Superior temporal gyrus (tissue), 1 donor: ENCODE results near the gene CT83.

ENCODE experiments used
- DNase-seq: peaks from one replicate; pipeline ENCODE4 v3.0.0-alpha.2; 2016; ENCODE audit errors: extremely low spot score

The CT83 gene

GRCh38 chrX:116462822-116463221 lies at the start of gene CT83:
Gene CT83, minus strand, starts transcription at chrX:116462976. Its CDS starts 120 bp downstream, at chrX:116462856.
- no peak for DNase-seq

DNA sequence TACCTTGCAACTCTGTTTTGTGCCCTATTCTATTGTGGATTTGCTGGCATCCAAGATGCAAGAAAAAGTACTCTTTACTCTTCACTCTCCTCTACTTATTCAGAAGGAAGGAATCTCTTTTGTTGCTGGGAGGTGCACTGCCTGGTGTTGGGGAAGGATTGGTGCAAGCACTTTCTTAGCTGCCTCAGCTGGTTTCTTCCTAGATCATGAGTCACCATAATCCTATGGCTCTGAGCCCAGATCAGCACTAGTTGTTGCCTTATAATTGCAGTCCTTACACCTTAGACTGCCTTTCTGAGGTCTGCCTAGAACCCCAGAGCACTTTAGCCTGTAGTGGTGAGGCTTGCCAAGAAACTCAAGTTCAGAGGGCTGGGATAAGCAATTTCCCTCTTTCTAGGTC lies 37.0 kb upstream of the CT83 start:
- no peak for DNase-seq

DNA sequence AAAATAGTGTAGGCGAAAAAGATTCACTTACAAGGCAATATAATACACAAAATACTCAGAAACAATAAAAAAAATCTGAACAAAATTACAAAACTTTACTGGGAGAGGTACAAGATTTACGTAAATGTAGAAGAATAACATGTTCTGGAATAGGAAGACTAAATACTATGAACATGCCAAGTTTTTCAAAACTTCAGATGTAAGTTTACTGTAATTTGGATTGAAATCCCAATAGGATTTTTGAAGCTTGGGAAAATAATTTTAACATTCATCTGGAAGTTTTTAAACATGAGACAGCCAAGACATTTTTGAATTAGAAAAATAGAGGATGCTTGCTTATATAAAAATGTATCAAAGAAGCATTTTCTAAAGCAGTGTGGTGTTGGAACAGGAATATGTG lies 30.5 kb upstream of the CT83 start:
- DNase-seq = no peak

- peak; percentile 19 for DNase-seq
Observed at GRCh38 chrX:116490104-116490503, 27.3 kb upstream of the CT83 start.

- DNase-seq = no peak
Observed at GRCh38 chrX:116480059-116480458, 17.3 kb upstream of the CT83 start.

- no peak for DNase-seq
Observed at GRCh38 chrX:116449156-116449555, 13.6 kb downstream of the CT83 start.

DNA sequence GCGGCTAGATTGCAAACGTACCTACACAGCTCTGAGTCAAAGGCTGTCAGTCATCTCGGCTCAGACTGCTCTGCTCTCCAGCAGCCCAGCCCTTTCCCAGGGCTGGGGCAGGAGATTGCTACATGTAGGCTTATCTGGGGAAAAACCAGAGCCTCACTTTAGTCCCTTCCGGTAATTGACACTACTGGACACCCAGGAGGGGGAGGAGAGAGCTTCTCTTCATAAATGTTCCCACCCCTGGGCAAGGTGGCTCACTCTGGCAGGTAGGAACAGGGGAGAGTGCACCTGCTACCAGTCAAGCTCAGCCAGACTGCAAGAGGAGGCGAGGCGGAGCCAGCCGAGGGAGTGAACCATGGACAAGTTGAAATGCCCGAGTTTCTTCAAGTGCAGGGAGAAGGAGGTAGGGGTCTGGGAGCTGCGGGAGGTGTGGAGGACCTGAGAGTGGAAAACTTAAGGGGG lies 26.4 kb downstream of the CT83 start, which contains the start of gene SLC6A14:
TSS of gene SLC6A14 (plus strand) at position 249 of the 459 bp plus-strand sequence. CDS start at position 353, 104 bp downstream.
- DNase-seq = no peak

DNA sequence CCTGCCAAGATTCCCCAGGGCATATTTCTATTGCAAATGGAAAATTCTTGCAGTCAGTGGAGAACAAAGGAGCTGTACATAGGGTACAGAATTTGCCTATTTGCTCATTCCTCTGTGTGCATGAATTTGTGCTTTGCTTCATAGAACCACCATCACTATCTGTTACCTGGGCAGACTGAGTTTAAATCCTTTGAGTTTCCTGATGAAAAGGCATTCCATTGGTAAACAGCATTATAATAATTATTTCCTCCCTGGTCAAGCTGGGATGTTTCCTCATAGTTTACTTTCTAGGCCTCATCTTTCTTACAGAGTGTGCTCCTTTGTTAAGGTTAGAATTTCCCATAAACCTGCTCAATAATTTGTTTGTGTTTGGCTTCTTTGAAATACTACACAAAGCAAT lies 27.2 kb downstream of the CT83 start:
- no peak for DNase-seq

GRCh38 chrX:116427978-116428377 lies 34.8 kb downstream of the CT83 start:
- DNase-seq = no peak

GRCh38 chrX:116417968-116418367 lies 44.8 kb downstream of the CT83 start:
- DNase-seq = no peak

DNA sequence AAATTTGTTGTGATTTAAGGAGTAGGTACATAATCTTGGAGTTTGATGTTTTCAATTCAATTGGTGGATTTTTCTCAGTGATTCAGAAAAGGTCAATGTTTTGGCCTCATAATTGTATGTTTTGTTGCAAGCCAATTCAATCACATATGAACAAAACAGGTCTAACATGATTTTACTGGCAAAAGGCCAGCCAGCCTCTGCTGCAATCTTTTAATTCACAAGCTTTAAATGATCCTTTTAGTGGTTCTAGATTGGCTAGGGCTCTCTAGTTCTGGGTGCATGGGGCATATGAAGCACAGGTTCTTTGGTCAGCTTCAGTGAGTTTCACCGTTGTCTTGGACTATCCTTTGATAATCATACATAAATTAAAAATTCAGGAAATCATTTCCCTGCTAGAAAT lies 45.6 kb downstream of the CT83 start:
- no peak for DNase-seq

DNA sequence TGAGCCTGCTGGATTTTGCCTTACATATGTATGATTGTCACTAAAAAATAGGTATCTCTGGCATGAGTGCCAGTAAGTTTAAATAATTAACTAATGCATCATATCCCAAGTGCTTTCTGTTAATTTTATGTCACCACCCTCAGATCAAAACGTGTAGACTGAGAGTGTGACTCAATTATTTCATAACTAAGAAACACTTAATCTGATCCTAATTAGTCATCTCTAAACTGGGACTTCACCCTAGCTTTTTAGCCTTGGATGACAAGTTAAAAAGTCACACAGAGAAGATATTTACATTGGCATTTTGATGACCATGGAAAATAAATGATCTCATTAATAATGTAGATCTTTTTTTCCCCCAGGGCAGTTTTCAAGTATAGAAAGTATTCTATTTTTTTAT lies 49.5 kb downstream of the CT83 start:
- DNase-seq = no peak
